HG02759 (cell line): Measurements from ENCODE around the gene NXPH4.

Source experiments
- ATAC-seq: cut with Tn5 transposase; IDR thresholded peaks from one replicate; pipeline ENCODE4 v1.9.1; 2021; ENCODE audit warnings: mild to moderate bottlenecking, moderate library complexity; ENCODE audit not compliant: unreplicated experiment

NXPH4 gene

DNA sequence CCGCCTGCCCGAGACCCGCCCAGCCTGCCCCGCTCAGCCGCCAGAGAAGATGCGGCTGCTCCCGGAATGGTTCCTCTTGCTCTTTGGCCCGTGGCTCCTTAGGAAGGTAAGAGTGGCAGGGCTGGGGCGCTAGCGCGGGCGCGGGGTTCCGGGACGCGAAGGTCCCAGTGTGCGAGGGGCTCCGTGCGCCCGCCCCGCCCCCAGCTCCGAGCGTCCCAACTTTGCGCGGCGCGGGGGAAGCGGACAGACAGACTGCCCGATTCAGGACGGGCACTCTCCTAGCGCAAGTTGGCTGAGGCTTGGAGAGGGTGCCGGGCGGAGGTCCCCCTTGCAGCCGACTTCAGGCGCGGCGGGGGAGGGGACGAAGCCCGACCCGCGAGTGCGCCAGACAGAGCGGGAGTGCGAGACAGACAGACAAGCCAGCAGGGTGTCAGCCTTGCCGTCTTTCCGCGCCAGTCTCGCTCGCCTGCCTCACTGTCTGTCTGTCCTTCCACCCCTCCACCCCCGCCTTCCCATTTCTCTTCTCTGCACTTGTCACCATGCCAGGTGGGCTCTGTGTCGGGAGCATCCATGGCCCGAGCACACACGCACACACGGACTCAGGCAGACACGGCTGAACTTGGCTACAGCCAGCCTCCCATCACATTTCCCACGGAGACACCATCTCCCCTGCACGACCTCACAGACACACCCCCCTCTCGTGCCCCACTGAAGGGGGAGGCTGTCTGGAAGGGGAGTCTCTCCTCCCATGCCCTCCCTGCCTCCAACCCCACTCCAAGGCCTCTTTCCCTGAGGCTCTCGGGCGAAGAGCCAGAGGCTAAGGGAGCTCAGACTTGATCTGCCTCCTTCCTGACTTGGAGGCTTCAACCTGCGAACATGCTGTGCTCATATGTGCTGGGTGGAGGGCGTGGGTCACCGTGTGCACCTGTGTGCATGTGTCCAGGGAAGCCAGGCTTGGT is 606 bp downstream of the NXPH4 start:
- peak; percentile 3 for ATAC-seq

DNA sequence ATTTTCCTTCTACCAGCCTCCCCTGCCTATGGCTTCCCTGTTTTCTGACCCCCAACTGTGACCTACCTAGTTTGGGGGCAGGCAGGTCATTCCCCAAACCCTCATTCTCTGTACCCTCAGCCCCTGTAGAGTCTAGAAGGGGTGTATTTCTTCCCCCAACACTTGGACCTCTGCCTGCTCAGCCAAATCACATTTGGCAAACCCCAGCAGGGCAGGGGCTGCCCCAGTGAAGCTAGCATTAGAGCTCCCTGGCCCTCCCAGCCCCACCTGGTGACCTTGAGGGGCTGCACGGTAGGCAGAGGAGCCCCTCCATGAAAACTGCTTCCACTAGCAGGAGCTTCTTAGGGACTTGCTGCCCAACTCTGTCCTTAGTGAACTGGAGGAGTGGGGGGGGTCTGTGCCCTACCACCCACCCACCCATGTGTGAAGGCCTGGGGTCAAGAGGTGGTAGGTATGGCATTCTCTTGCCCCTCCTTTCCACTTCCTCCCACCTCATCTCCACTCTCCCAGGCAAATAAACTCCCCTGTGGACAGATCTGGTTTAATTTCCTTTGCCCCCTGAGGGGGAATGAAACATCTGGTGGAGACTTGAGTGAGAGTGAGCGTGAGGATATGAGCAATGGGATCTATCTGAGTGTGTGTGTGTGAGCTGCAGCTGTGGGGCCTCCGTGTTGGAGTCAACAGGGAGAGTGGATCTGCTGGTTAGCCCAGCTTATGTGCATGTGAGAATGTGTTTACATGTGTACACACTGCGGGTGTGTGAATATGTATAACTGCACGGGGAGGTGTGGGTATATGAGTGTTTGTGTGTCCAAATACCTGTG is 1.6 kb downstream of the NXPH4 start:
- no peak for ATAC-seq

DNA sequence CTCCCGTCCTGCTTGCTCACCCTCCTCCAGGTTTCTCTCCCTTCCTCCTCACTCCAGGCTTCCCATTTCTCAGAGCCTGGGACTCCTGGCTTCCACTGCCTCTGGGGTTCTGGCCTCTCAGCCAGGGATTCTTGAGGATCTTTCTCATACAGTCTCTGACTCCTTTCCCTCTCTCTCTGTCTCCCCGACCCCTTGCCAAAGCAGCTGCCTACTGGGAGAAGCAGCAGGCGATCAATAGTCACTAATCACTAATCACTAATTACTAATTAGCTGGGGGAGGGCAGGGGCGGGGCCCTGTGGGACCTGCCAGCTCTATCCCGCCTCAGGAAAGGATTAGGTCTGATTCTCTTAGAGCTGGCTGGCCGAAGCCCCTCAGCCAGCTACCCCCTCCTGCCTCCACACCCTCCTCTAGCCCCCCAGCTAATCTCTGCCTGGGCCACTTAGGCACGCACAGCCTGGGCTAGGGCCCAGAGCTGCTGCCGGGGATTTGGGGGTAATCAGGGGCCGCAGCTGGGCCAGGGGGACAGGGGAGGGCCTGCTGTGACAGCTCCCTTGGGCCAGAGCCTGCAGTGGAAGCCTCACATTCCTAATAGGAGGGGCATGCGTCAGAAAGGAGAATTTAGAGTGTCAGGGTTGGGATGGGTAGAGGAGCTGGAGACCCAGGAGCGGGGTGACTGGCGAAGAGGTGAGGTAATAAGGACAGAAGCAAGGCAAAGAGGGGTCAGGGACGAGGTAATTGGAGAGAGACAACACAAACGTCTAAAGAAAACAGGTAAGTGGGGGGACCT is 2.8 kb downstream of the NXPH4 start:
- ATAC-seq = no peak

DNA sequence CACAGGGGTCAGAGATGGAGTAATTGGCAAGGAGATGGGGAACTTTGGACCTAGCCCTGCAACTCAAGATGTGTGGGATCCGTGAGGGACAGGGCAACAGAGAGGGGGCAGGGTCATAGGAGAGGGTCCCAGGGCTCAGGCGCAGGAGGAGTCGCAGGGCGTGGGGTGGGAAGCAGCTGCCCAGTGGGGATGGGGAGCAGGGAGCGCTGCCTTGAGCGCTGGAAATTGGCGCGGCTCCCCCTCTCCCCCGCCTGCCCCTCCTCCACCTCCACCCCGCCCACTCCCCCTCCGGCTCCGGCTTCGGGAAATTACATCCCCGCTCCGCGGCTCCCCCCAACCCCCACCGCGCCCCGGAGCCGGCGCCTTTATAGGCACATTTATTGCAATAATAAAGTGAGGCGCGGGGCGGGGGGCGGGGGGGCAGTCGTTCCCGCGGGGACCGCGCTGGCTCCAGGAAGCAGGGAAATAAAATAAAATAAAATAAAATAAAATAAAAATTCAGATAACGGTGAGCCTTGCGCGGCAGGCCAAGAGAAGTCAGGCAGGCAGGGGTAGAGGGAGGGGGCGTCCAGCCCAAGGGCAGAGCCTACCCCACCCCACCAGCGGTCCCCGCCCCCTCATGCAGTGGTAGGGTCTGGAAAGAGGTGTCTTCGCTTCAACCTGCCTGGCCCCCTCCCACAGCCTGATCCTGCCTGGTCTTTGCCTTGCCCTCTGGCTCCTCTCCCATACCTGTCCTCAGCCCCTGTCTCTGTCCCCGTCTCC is 3.6 kb downstream of the NXPH4 start:
- no peak for ATAC-seq

DNA sequence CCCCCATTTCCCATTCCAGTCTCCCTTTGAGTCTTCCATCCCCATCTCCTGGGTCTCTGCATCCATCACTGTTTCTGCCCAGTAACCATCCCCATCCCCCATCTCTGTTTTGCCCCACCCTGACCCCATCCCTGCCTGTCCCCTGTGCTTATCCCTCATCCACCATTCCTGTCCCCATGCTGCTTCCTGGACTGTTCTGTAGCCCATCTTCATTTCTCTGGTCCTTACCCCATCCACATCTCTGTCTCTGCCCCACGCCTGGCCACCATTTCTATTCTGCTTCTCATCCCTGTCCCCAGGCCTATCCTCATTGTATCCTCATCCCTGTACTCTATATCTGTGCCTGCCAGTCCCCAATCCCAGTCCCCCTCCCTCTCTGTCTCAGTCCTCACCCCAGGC is 4.2 kb downstream of the NXPH4 start:
- no peak for ATAC-seq

DNA sequence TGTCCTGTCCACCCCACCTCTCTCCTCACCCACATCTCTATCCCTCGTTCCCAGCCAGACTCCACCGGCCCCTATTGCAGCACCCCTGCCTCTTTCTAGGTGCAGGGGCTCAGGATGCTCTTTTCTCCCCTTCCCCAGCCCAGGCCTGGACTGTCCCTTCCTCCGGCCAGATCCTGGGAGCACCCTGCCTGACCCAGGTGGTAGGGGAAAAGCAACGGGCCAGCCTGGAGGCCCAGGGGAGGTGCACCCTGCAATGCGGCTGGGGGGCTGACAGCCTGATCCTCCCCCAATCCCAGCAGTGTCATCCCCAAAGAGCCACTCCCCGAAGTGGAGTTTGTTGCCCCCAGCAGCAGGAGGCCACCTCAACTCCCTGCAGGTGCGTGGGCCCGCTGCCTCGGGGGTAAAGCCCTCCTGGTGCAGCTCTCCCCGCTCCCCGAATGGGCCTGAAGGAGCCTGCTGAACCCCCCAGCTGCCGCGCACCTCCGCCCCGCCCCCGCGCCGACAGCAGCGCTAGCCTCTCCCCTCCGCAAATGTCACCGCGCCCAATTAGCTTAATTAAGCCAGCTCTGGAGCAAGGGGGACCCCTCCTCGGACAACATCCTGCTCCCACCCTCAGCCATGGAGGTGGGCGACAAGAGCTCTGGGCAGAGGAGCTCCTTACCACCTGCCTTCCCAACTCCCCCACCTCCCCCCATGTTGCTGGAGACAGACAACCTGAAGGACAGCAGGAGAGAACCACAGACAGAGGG is 4.7 kb downstream of the NXPH4 start:
- ATAC-seq = no peak

DNA sequence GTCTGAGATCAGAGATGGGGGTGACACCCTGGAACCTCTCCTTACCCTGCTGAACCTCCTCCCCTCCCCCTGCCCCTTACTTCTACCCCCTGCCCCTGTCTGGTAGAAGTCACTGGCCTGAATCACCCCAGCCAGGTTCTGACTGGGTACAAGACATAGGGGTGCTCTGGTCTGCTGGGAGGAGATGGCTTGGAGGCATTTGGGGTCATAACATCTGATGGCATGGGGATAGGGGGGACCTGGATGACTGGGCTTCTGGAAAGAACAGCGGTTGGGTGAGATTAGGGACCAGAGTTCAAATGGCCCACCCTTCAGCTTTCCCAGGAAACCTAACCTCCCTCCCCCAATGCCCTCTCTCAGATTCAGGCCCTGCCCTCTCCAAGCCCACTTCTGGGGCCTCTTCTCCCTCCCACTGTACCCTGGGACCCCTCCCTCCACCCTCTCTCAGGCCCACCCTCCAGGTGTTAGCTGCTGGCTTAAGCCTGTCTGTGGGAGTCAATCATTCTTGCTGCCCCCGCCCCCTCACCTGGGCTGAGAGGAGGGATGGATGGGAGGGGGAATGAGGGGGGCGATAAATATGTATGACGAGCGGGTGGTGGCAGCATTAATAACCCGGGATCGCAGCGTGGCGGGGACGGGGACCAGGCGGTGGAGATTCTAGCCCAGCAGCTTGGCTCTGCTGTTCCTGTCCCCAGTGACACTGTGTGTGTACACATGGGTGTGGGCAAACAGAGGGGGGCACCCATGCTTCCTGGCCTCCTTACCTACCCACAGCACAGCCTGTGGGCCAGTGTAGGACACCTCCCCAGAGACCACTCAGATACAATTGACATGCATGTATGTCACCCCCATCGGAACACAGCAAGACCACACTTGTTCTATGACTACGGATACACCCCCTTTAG is 5.9 kb downstream of the NXPH4 start:
- ATAC-seq = no peak

DNA sequence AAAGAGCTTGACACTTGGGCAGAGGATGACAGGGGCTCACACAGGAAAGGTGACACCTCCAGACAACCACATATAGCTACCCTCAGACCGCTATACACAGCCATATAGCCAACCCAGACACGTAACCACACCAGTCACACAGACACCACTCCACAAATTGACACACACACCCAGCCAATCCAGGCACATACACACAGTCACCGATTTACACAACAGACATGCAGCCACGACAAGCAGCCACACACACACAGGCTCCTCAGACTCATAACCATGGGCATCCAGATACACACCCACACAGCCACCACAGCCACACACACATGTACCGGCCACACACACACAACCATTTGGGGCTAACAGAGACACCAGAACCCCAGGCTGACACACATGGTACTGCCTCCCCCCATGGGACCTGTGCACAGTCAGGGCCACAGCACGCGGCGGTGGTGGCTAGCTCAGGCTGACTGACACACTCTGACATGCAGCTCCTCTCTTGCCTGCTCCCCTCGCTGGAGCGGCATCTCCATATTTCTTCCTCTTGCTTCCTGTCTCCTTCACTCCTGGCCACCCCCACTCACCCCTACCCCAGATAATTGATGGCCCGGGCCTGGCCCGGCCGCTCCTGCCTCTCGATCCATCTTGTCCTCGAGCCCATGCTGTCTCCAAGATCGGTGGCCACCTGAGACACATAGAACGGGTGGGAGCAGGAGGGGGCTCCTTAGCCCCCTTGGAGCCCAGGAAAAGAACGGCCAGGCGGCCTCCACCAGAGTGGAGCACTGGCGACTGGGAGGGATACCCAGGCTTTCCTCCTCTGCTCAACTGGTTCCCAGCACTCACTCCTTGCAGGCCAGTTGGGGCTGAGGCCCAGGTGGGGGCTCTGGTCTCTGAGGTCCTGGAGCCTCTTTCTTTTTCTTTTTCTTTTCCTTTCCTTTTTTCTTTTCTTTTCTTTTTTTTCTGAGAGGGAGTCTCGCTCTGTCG is 6.9 kb downstream of the NXPH4 start:
- ATAC-seq = no peak

DNA sequence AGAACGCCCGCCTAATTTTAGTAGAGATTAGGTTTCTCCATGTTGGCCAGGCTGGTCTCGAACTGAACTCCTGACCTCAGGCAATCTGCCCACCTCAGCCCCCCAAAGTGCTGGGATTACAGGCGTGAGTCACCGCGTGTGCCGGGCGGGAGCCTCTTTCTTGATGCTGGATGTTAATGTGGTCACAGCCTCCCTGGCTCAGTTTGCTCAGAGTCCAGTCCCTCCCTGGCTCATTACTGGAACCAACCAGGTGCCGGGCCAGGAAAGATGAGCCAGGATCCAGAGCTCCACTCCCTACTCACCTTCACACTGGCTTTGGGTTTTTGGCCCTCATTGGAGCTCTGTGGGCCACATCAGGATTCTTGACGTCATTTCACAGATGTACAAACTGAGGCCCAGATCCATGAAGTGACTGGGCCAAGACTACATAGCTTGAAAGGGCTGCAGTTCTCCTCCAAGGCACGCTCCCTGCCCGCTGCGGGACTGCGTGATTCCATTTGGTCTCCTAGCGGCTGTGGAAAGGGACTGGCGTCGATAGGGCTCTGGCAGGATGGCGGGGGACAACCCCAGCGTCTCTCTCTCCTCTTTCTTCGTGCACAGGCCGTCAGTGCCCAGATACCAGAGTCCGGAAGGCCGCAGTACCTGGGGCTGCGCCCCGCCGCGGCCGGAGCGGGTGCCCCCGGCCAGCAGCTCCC is 7.8 kb downstream of the NXPH4 start:
- ATAC-seq = no peak

DNA sequence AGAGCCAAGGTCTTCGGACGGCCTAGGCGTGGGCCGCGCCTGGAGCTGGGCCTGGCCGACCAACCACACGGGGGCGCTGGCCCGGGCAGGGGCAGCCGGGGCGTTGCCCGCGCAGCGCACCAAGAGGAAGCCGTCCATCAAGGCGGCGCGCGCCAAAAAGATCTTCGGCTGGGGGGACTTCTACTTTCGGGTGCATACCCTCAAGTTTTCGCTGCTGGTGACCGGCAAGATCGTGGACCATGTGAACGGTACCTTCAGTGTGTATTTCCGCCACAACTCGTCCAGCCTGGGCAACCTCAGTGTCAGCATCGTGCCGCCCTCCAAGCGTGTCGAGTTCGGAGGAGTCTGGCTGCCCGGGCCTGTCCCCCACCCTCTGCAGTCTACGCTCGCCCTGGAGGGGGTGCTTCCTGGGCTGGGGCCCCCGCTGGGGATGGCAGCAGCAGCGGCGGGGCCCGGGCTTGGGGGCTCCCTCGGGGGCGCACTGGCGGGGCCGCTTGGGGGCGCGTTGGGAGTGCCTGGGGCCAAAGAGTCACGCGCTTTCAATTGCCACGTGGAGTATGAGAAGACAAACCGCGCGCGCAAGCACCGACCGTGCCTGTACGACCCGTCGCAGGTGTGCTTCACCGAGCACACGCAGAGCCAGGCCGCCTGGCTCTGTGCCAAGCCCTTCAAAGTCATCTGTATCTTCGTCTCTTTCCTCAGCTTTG is 8.5 kb downstream of the NXPH4 start:
- no peak for ATAC-seq

DNA sequence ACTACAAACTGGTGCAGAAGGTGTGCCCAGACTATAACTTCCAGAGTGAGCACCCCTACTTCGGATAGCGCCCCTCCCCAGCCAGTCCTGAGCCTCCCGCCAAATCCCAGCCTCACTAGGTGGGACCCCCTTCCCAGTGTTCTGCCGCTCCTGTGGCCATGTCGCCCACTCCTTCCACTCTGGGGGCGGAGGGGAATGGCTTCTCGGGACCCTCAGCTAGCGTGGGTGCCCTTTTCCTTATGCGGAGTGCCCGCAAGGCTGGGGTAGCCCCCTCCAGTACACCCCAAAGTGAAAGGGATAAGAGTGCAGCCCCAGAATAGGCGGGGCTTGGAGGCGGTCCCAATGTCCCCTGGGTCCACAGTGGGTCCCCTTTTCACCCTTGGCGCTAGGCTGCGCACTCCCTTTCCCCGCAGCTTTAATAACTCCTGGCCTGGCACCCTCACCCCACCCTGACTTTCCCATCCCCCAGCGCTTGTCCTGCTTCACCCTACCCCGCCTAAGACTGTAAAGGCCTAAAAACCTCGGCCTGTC is 9.2 kb downstream of the NXPH4 start:
- ATAC-seq = no peak

DNA sequence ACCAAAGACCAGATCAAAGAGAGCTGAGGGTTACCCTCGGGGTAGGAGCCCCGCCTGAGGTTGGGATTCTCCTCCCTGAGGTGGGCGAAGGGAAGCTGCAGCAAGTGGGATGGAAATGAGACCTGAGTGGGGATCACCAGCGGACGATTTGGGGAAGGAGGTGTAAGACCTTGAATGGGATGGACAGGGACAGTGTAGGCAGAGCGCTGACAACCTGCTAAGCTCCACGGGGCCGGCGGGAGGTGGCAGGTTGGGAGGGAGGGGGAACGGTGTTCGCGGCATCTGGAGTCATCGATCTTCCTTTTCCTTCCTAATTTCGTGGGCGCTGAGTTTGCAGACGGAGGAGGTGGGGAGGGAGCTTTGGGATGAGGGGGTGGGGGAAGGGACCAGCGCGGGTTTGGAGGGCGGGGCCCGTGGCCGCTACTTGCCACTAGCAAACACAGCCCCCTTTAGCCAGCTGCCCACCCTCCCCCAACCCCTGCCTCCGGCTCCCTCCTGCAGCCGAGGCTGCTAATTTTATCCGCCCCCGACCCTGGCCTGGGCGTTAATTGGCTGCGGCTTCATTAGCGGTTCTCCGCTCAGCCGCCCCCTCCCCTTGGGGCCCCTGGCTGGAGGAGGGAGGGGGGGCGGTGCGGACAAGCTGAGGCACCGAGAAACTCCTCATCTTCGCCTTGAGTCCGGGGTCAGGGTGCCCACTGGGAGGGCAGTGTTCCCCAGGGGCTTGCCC is 10.2 kb downstream of the NXPH4 start:
- no peak for ATAC-seq

DNA sequence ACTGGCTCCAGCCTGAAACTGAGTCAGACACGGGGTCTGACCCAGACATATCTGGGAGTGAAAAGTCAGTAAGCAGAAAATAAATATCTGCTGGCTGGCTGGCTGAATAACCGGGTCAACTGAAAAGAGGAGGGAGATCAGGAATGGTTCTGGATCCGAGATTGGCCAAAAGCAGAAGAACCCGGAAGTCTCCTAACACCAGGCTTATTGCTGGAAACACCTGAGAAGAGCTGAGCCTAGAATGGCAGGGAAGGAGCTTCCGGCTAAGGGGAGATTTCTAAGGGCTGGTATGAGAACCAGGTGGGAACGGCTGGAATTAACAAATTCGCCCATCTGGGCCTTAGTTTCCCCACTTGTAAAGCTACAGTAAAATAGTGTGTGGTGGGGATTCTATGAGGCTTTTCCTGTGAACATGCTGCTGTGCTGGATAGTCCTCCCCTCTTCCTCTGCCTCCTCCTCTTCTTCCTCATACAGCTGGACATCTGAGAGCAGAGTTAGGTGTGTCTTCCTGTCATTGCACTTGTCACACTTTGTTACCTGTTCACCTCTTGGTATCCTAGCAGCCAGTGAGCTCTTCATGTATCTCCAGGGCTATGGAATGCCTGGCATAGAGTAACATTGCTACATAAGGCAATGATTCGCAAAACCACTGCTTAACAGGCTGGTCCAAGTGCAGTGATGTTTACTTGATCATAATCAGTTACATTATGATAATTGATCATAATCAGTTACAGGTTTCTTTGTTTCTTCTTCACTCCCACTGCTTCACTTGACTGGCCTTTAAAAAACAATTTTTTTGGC is 10.9 kb downstream of the NXPH4 start:
- ATAC-seq = no peak

DNA sequence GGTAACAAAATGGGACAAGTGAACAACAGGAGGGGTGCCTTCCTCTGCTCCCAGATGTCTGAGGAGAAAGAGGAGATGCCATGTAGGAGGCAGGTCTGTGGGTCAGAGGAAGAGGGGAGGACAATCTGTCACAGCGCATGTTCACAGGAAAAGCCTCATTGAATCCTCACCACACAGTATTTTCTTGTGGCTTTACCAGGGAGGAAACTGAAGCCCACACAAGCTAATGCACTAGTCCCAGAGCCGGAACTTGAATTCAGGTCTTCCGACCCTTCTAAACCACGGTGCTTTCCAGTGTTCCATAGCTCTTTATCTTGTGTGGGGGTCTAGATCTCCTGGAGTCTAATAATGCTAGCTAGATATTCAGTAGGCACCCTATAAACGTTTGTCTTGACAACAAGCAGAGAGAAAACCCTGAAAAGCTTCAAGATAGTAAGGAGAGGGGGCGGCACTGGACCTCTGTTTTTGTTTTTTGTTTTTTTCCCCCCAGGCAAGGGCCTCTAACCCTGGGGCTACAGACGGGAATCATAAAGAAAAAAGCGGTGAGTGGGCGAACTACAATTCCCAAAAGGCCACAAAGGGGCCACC is 12.5 kb downstream of the NXPH4 start:
- peak; percentile 8 for ATAC-seq
